GM18870 (cell line): ENCODE data around the gene COX7A2L.
"Not testable (repeated sequence)": the region's sequence is repeated elsewhere in the genome, so short reads cannot be mapped to it uniquely, and the experiment has no call there.

ENCODE experiments used
- ATAC-seq: cut with Tn5 transposase; IDR thresholded peaks from one replicate; pipeline ENCODE4 v1.9.1; 2021; ENCODE audit warnings: moderate library complexity; ENCODE audit not compliant: unreplicated experiment

COX7A2L gene

GRCh38 chr2:42340045-42340937 is 20.7 kb downstream of the COX7A2L start:
- ATAC-seq: no peak

- no peak for ATAC-seq
These were observed 21.7 kb downstream of the COX7A2L start for GRCh38 chr2:42339191-42339912.

- no peak for ATAC-seq
These were observed 22.3 kb downstream of the COX7A2L start for GRCh38 chr2:42338567-42339190.

- ATAC-seq: no peak
These were observed 23.0 kb downstream of the COX7A2L start for GRCh38 chr2:42337846-42338566.

GRCh38 chr2:42337356-42337820 is 23.6 kb downstream of the COX7A2L start:
- ATAC-seq: no peak

GRCh38 chr2:42336361-42336965 is 24.6 kb downstream of the COX7A2L start:
- no peak for ATAC-seq

GRCh38 chr2:42335514-42336104 is 25.4 kb downstream of the COX7A2L start:
- ATAC-seq: no peak

GRCh38 chr2:42334865-42335264 is 26.2 kb downstream of the COX7A2L start:
- ATAC-seq: not testable (repeated sequence)

- ATAC-seq: no peak
These were observed 26.8 kb downstream of the COX7A2L start for GRCh38 chr2:42334220-42334619.

GRCh38 chr2:42333579-42333978 is 27.4 kb downstream of the COX7A2L start:
- ATAC-seq: no peak

- ATAC-seq: no peak
These were observed 28.4 kb downstream of the COX7A2L start for GRCh38 chr2:42332575-42332974.

GRCh38 chr2:42331569-42332284 is 29.3 kb downstream of the COX7A2L start:
- ATAC-seq: no peak

- ATAC-seq: no peak
These were observed 31.3 kb downstream of the COX7A2L start for GRCh38 chr2:42329736-42330135.

GRCh38 chr2:42328923-42329322 is 32.1 kb downstream of the COX7A2L start:
- ATAC-seq: no peak

- ATAC-seq: no peak
These were observed 32.7 kb downstream of the COX7A2L start for GRCh38 chr2:42328148-42328833.

- peak; percentile 66 for ATAC-seq
These were observed 33.9 kb downstream of the COX7A2L start for GRCh38 chr2:42327125-42327524.

- no peak for ATAC-seq
These were observed 35.4 kb downstream of the COX7A2L start for GRCh38 chr2:42325609-42326008.

GRCh38 chr2:42324949-42325348 is 36.1 kb downstream of the COX7A2L start:
- no peak for ATAC-seq

GRCh38 chr2:42324244-42324643 is 36.8 kb downstream of the COX7A2L start:
- no peak for ATAC-seq
